WTC11 (cell line): ENCODE results near the gene UBXN11. TPM values are rescaled to one million over a fixed set of nuclear protein-coding genes. Genes with fewer than 3 reads are reported as not detected.

Experiments used
- ATAC-seq: fragments of 200-7000 bp; cut with Tn5 transposase; 2 replicates; pipeline ENCODE4 v1.10.0; 2021; ENCODE audit warnings: mild to moderate bottlenecking, moderate library complexity
- CTCF ChIA-PET: fragments of 300-600 bp; sonication (Branson Sonifier 250); formaldehyde crosslinking; loops from one replicate; lab custom pipeline; 2021; ENCODE audit warnings: antibody characterized with exemption; lab: Charles Lee
- POLR2A ChIA-PET: fragments of 350-600 bp; sonication (Branson Sonifier 250); formaldehyde crosslinking; loops from one replicate; lab custom pipeline; 2021; ENCODE audit warnings: antibody characterized with exemption; lab: Charles Lee
- DNase-seq: peaks from one replicate; pipeline ENCODE4 v3.0.0; 2021; ENCODE audit warnings: low spot score
- H3K27ac Mint-ChIP-seq: 2 replicates; pipeline ENCODE4 v1.8.0; 2021; ENCODE audit warnings: mixed read lengths
- H3K27me3 Mint-ChIP-seq: 2 replicates; pipeline ENCODE4 v1.8.0; 2021; ENCODE audit warnings: low read depth, mild to moderate bottlenecking, moderate library complexity, mixed read lengths
- H3K36me3 Mint-ChIP-seq: 2 replicates; pipeline ENCODE4 v1.8.0; 2021; ENCODE audit warnings: mixed read lengths
- H3K4me1 Mint-ChIP-seq: 2 replicates; pipeline ENCODE4 v1.8.0; 2022; ENCODE audit warnings: mixed read lengths
- H3K4me3 Mint-ChIP-seq: 2 replicates; pipeline ENCODE4 v1.8.0; 2021; ENCODE audit warnings: mild to moderate bottlenecking, moderate library complexity, mixed read lengths
- H3K9me3 Mint-ChIP-seq: 2 replicates; pipeline ENCODE4 v1.8.0; 2021; ENCODE audit warnings: mixed read lengths
- ATF2 ChIP-seq: sonication (generic); formaldehyde crosslinking; IDR thresholded peaks from 2 replicates; pipeline ENCODE4 v1.8.1; 2022; ENCODE audit warnings: low read depth, missing genetic modification reagents, borderline replicate concordance
- ATF3 ChIP-seq: sonication (generic); formaldehyde crosslinking; conservative IDR thresholded peaks from 2 replicates; pipeline ENCODE4 v1.8.1; 2022; ENCODE audit warnings: mild to moderate bottlenecking, missing genetic modification reagents
- CTCF ChIP-seq: fragments of 200-600 bp; IDR thresholded peaks from 2 replicates; pipeline ENCODE4 v1.8.0; 2022; ENCODE audit warnings: antibody characterized with exemption
- E2F1 ChIP-seq: sonication (generic); formaldehyde crosslinking; IDR thresholded peaks from 2 replicates; pipeline ENCODE4 v1.8.0; 2022; ENCODE audit warnings: mild to moderate bottlenecking, missing genetic modification reagents
- FOXJ3 ChIP-seq: sonication (generic); formaldehyde crosslinking; IDR thresholded peaks from 2 replicates; pipeline ENCODE4 v1.9.0; 2021; ENCODE audit warnings: missing genetic modification reagents, mild to moderate bottlenecking, borderline replicate concordance
- FOXK1 ChIP-seq: sonication (generic); formaldehyde crosslinking; IDR thresholded peaks from 2 replicates; pipeline ENCODE4 v1.8.0; 2022; ENCODE audit warnings: mild to moderate bottlenecking, moderate library complexity, missing genetic modification reagents
- JUN ChIP-seq: sonication (generic); formaldehyde crosslinking; IDR thresholded peaks from 2 replicates; pipeline ENCODE4 v1.8.0; 2023; ENCODE audit warnings: mild to moderate bottlenecking, missing genetic modification reagents
- MAX ChIP-seq: sonication (generic); formaldehyde crosslinking; IDR thresholded peaks from 2 replicates; pipeline ENCODE4 v1.8.0; 2022; ENCODE audit warnings: mild to moderate bottlenecking, missing genetic modification reagents
- MXD4 ChIP-seq: fragments of 250-450 bp; sonication (Bioruptor Pico); IDR thresholded peaks from 2 replicates; pipeline ENCODE4 v1.8.0; 2021; ENCODE audit warnings: mild to moderate bottlenecking, moderate library complexity, borderline replicate concordance
- PRRX2 ChIP-seq: fragments of 250-450 bp; sonication (Bioruptor Pico); IDR thresholded peaks from 2 replicates; pipeline ENCODE4 v1.8.0; 2021; ENCODE audit warnings: mild to moderate bottlenecking
- RELA ChIP-seq: sonication (generic); formaldehyde crosslinking; IDR thresholded peaks from 2 replicates; pipeline ENCODE4 v1.8.1; 2022; ENCODE audit warnings: missing genetic modification reagents, mild to moderate bottlenecking, borderline replicate concordance
- SMAD3 ChIP-seq: sonication (generic); formaldehyde crosslinking; IDR thresholded peaks from 2 replicates; pipeline ENCODE4 v1.8.0; 2022; ENCODE audit warnings: missing genetic modification reagents, mild to moderate bottlenecking, borderline replicate concordance
- TP53 ChIP-seq: sonication (generic); formaldehyde crosslinking; IDR thresholded peaks from 2 replicates; pipeline ENCODE4 v1.8.1; 2023; ENCODE audit warnings: mild to moderate bottlenecking, missing genetic modification reagents
- ZNF416 ChIP-seq: fragments of 250-450 bp; sonication (Bioruptor Pico); IDR thresholded peaks from 2 replicates; pipeline ENCODE4 v1.9.0; 2021; ENCODE audit warnings: mild to moderate bottlenecking, inconsistent platforms
- ZNF425 ChIP-seq: fragments of 250-450 bp; sonication (Bioruptor Pico); conservative IDR thresholded peaks from 2 replicates; pipeline ENCODE4 v1.9.0; 2021; ENCODE audit warnings: mild to moderate bottlenecking
- total RNA-seq: library from RNA; stranded (reverse); gene quantifications from 3 replicates; pipeline ENCODE4 v1.2.3, GENCODE V29; 2021

The UBXN11 gene
- total RNA-seq, 1 experiment from 2014 or later: 14.1 TPM

GRCh38 chr1:26323382-26323781 is 16.9 kb upstream of the UBXN11 start:
- Mint-ChIP-seq H3K36me3 (peaks cover 24% of the 10 kb centered on the region), H3K4me1 (peaks cover 6% of the 10 kb centered on the region), H3K4me3 (no peak overlapping the region), H3K27ac (no peak overlapping the region), H3K27me3 (no peaks in the 10 kb centered on the region)
- ChIA-PET POLR2A (no interaction called here), CTCF (interaction anchor here (0.6 to 11.1 kb wide), 4 partner anchors 39 to 361 kb away, joined by 4 to 306 read pairs (median 14); partner anchors contain the start of gene SH3BGRL3)
- DNase-seq (no peak), ATAC-seq (no peak)
- TF ChIP-seq ZNF425 (CRISPR knock-in tag): no peak
- TF ChIP-seq CTCF: no peak
- TF ChIP-seq, all 79 proteins: peak for 0
- no peaks in the 10 kb centered on the region for H3K9me3 Mint-ChIP-seq

- Mint-ChIP-seq H3K27ac (no peak overlapping the region), H3K4me3 (no peak overlapping the region), H3K4me1 (peaks cover 17% of the 10 kb centered on the region), H3K27me3 (no peaks in the 10 kb centered on the region), H3K36me3 (peaks cover 24% of the 10 kb centered on the region), H3K9me3 (no peaks in the 10 kb centered on the region)
- CTCF ChIA-PET: interaction anchor here (0.6 to 11.1 kb wide), 34 partner anchors 10 to 276 kb away, joined by 3 to 306 read pairs (median 4); partner anchors contain the start of genes CATSPER4, SH3BGRL3, SLC30A2 and UBXN11
- TF ChIP-seq FOXJ3 (CRISPR knock-in tag) (no peak), JUN (CRISPR knock-in tag) (no peak), E2F1 (no peak)
- ATAC-seq: no peak
- no peak for DNase-seq
- POLR2A ChIA-PET: interaction anchor here (0.8 to 0.9 kb wide), 2 partner anchors 88 to 95 kb away, joined by 3 read pairs; partner anchors contain the start of gene CEP85
Observed at GRCh38 chr1:26322042-26322331, 15.6 kb upstream of the UBXN11 start.

GRCh38 chr1:26321315-26322041 is 15.0 kb upstream of the UBXN11 start:
- DNase-seq (peak; percentile 98), ATAC-seq (peak; percentile 83)
- Mint-ChIP-seq H3K27ac (peak overlapping the region; percentile 93), H3K36me3 (peaks cover 21% of the 10 kb centered on the region), H3K4me1 (peaks cover 20% of the 10 kb centered on the region), H3K9me3 (no peaks in the 10 kb centered on the region), H3K27me3 (no peaks in the 10 kb centered on the region), H3K4me3 (no peak overlapping the region)
- ChIA-PET CTCF (interaction anchor here (0.6 to 11.1 kb wide), 34 partner anchors 10 to 276 kb away, joined by 3 to 306 read pairs (median 4); partner anchors contain the start of genes CATSPER4, SH3BGRL3, SLC30A2 and UBXN11), POLR2A (interaction anchor here (0.8 to 0.9 kb wide), 2 partner anchors 87 to 96 kb away, joined by 3 read pairs; partner anchors contain the start of gene CEP85)
- TF ChIP-seq ZNF416 (CRISPR knock-in tag): no peak
- TF ChIP-seq CTCF: peak; percentile 85
- TF ChIP-seq MAX: 0 out of 2 replicates have a peak, but pooled peaks have one; percentile 31

- H3K4me3 Mint-ChIP-seq: no peak overlapping the region
- no peaks in the 10 kb centered on the region for H3K9me3 Mint-ChIP-seq
- ATAC-seq: no peak
- peaks cover 22% of the 10 kb centered on the region for H3K4me1 Mint-ChIP-seq
- POLR2A ChIA-PET: no interaction called here
- H3K27ac Mint-ChIP-seq: no peak overlapping the region
- no peak for TF ChIP-seq SMAD3 (CRISPR knock-in tag)
- no peak for TF ChIP-seq RELA (CRISPR knock-in tag)
- no peak for TF ChIP-seq PRRX2 (CRISPR knock-in tag)
- no peak for TF ChIP-seq ATF2 (CRISPR knock-in tag)
- no peak for TF ChIP-seq ATF3 (CRISPR knock-in tag)
- no peak for TF ChIP-seq E2F1
- no peak for TF ChIP-seq TP53 (CRISPR knock-in tag)
- TF ChIP-seq MXD4: no peak
- TF ChIP-seq FOXK1: no peak
- TF ChIP-seq, all 79 proteins: peak for 0
- no peak for DNase-seq
- H3K36me3 Mint-ChIP-seq: peaks cover 21% of the 10 kb centered on the region
- CTCF ChIA-PET: interaction anchor here (1.0 to 11.1 kb wide), 13 partner anchors 13 to 156 kb away, joined by 3 to 306 read pairs (median 6); partner anchors contain the start of genes SH3BGRL3 and ZNF593
- no peaks in the 10 kb centered on the region for H3K27me3 Mint-ChIP-seq
Observed at GRCh38 chr1:26320896-26321295, 14.5 kb upstream of the UBXN11 start.
